C4-2B (cell line): ENCODE measurements around the gene ANKS1B.

Experiments used
- H3K27ac ChIP-seq: fragments of 450-650 bp; 2 replicates; pipeline ENCODE4 v1.5.1; 2017
- ZFX ChIP-seq: fragments of 450-650 bp; IDR thresholded peaks from 2 replicates; pipeline ENCODE4 v1.6.1; 2017
- TF ChIP-seq, protein P1 (sequence below): fragments of 450-650 bp; conservative IDR thresholded peaks from 2 replicates; pipeline ENCODE4 v1.5.1; 2017; ENCODE audit warnings: mild to moderate bottlenecking

The ANKS1B gene

DNA sequence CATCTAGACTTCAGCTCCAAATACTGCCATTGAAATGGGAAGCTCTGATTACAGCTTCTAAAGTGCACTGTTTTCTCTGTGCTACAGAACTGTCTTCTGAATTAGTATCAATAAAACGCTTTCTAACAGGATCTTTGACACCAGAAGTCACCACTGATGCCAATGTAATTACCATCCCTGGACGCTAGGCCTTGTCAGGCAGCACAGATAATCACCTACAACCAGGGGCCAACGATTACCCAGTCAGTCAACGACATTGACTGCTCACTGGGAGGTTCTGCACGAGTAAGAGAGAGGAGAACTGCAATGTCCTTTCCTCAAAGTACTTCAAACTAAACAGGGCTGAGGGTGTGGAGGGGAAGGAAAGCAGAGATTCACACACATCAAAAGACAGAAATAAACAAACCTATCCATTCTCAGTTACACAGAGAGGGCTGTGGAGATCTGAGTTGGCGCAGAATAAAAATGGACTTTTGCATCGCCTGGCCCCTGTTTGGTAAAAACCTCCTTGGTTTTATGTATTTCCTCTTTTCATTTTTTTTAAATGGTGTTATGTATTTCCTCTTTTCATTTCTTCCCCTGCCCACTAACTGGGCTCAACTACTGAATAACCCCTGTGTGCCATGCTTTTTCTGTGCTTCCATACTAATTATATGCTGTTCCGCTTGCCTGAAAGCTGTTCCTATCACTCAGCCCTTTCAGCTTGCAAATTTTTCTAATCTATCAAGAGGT lies 847.4 kb downstream of the ANKS1B start:
- TF ChIP-seq, protein P1, sequence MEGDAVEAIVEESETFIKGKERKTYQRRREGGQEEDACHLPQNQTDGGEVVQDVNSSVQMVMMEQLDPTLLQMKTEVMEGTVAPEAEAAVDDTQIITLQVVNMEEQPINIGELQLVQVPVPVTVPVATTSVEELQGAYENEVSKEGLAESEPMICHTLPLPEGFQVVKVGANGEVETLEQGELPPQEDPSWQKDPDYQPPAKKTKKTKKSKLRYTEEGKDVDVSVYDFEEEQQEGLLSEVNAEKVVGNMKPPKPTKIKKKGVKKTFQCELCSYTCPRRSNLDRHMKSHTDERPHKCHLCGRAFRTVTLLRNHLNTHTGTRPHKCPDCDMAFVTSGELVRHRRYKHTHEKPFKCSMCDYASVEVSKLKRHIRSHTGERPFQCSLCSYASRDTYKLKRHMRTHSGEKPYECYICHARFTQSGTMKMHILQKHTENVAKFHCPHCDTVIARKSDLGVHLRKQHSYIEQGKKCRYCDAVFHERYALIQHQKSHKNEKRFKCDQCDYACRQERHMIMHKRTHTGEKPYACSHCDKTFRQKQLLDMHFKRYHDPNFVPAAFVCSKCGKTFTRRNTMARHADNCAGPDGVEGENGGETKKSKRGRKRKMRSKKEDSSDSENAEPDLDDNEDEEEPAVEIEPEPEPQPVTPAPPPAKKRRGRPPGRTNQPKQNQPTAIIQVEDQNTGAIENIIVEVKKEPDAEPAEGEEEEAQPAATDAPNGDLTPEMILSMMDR: peak; percentile 21
- TF ChIP-seq ZFX: no peak

DNA sequence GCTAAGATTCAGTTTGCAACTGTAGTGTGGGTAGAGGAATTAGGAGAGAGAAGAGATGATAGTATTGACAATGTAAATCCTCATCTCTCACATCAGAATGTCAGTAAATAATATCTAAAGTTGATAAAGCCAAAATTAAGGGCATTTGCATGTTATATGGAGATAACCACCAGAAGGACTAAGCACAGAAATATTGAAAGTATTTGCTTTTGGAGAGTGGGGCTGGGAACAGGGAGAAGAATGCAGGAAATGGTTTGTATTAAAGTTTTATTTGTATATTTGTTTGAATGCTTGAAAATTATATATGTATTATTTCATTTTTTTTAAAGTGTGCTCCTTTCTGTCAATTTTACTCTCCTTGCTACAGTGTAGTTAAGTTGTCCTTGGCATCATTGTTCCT lies 848.2 kb downstream of the ANKS1B start:
- TF ChIP-seq, protein P1: no peak
- no peak for TF ChIP-seq ZFX
- H3K27ac ChIP-seq: no peak overlapping the region

More for the DNA sequence above, 847.4 kb downstream of the ANKS1B start:
- no peak overlapping the region for H3K27ac ChIP-seq

DNA sequence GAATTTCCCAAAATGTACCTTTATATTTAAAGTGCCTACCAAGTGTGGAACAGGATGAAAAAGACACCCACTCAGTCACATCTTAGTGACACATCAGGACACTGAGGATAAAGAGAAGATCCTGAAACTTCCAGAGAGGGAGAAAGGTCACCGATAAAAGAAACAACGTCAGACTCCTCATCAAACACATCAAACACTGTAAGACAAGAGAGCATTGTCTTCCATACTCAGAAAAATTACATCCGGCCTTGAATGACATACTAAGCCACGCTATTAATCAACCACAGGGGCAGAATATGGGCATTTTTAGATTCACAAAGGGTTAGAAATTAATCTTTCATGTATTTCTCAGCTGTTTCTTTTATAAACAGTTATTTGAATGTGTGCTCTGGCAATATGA lies 849.4 kb downstream of the ANKS1B start:
- TF ChIP-seq, protein P1: no peak
- no peak for TF ChIP-seq ZFX
- H3K27ac ChIP-seq: no peak overlapping the region

DNA sequence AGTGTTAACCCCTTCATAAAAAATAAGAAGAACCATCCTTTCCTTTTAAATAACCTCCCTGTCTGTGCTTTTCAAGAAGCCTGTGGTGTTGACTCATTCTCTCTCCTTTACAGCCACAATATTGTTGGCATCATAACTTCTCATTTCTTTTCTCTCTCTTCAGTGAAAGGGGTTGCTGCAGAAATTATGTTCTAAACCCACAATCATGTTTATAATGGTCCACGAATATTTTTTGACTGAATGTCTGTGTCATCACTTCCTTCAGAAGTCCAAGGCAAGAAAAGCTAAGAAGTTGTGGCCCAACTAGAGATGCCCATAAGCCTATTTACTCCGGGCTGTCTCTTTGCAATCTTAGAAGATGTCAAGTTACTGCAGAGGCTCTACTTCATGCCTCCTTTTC lies 851.3 kb downstream of the ANKS1B start:
- TF ChIP-seq, protein P1: no peak
- TF ChIP-seq ZFX: no peak
- no peak overlapping the region for H3K27ac ChIP-seq

DNA sequence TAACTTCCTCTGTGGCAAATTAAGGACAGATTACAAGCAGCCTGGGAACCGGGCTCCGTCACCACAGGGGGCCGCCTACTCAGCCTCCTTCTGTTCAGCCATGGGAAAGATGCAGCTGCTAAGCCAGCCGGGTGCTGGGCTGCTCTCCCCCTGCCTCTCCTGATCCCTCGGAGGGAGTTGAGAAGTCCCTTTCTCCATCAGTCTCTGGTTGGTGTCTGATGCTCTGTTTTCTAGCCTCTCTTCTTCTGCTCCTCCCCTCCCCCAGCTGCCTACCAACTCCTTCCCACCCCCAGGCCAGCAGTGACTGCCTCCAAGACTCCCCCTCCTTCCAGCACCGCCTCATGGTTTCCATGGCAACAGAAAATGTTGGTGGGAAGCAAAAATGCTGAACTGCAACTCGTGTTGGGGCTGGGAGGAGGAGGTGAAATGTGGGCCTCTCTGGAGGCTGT lies 853.0 kb downstream of the ANKS1B start:
- TF ChIP-seq ZFX: no peak
- TF ChIP-seq, protein P1: no peak
- H3K27ac ChIP-seq: no peak overlapping the region

DNA sequence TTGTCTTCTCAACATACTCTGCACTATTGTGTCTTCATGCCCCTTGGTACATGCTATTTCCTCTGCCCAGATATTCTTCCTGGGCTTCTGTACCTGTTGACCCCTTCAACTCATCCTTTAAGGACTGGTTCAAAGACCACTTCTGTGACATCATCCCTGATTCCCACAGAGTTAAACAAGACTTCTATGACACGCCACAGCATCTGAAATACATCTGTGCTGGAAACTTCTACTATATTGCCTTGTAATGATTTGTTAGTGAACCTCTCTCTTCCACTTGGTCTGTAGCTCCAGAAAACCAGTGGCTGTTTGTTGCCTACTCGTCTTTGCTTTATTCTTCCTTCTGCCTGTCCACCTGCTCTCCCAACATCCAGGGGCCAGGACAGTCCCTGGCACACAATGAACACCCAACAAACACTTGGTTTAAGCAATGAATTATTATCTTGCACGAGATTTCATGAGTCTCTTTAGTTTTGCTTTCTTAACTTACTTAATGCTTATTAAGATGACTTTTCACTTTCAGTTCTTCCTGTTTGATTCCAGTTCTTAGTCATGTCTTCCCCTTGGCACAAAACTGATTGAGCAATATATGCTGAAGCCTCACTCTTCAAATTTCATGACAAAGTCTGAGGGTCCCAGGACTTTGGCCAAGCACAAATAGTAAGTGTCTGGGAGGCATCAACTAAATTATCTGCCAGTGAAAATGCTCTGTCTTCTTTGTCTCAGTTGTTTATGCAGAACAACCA lies 853.8 kb downstream of the ANKS1B start:
- no peak overlapping the region for H3K27ac ChIP-seq
- no peak for TF ChIP-seq ZFX
- TF ChIP-seq, protein P1: no peak

DNA sequence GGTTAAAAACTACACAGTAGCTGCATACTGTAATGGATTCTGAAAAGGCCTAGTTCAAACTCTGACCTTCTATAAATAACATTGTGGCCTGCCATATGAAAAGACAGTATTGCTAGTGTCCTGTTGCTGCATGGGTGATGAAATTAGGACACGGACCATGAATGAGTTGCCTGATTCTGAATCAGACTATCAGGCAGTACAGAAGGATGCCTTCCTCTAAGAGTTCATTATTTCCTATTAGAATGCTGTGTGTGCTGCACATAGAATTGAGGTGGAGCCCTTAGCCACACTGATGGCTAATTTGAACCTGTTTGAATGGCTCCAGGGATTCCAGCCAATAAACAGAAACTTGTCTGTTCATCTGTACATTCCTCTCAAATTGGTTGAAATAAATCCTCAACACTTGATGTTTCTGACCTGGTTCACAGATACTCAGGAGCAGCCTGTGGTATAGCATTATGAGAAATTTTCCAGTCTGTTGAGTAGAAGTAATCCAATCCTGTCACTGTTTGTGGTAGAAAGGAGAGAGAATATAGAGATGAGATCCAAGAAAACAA lies 856.4 kb downstream of the ANKS1B start:
- no peak overlapping the region for H3K27ac ChIP-seq

More for the DNA sequence above, 856.4 kb downstream of the ANKS1B start:
- TF ChIP-seq, protein P1: no peak
- no peak for TF ChIP-seq ZFX
